Activated gamma-delta T cell (primary cell): ENCODE measurements around the gene SMC1B.
"Not testable (repeated sequence)": the region's sequence is repeated elsewhere in the genome, so short reads cannot be mapped to it uniquely, and the experiment has no call there.

Experiments
- DNase-seq: peaks from one replicate; lab custom pipeline; 2025; lab: John Stamatoyannopoulos, UW

Gene SMC1B

DNA sequence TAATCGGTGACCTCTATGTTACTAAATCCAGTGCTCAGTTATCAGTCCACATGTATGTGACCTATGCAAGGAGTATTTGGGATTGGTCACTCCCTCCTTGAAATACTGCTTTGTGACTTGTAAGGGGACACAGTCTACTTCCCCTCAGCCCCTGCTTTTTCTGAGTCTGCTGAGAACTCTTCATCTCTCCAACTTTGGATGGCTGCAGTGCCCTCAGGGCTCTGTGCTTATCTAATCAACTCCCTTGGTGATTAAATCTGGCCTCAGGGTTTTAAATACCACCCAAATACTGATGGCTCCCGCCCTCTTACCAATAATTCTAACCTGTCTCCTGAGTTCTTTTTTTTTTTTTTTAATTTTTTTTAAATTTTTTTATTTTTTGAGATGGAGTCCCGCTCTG, 63.5 kb downstream of the SMC1B start:
- no peak for DNase-seq

DNA sequence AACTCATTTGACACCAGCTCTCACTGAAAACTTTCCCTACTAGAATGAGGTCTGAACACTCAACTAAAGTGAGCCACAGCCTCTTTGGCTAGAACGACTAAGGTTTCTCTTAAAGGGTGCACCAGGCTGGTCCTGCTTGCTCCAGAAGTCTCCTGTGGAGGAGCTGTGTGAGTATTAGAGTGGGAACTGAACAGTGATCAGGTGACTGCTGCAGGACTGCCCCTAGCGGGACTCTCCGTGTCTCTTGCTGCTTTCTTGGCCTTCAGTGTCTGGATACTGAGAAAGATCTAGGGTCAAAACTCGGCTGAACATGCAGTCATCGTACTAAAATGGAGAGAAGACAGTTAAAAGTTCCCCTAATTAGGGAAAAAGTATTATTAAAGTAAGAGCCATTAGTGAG, 69.1 kb downstream of the SMC1B start:
- no peak for DNase-seq

DNA sequence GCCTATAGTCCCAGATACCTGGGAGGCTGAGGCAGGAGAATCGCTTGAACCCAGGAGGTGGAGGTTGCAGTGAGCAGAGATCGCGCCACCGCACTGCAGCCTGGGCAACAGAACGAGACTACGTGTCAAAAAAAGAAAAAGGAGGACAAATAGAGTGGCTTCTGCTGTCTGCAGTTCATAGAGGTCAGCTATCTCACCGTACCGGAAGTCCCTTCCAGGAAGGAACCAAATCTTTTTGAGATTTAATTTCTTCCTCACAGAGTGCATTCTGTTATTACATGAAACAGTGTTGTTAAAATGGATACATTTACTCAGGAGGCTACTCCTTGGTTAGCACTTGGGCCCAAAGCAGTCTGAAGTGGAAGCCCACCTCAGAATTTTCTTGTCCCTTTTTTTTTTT, 70.3 kb downstream of the SMC1B start:
- DNase-seq: no peak

DNA sequence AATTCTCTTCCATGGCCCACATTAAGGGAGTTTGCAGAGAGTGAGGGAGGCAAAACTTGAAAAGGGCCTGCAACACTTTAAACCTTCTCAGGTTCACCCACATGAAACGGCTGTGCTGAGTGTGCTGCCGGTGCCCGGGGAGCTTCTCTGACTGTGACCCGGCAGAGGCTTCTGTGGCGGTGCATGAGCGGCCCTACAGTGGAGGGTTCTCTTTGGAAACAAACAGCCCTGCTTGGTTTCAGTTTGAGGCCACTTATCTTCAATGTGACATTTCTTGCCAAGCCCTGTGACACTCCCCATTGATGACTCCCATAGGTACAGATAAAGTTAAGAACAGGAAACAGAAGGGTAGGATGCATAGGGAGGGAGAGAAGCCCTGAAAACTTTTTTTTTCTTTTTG, 71.9 kb downstream of the SMC1B start:
- no peak for DNase-seq

DNA sequence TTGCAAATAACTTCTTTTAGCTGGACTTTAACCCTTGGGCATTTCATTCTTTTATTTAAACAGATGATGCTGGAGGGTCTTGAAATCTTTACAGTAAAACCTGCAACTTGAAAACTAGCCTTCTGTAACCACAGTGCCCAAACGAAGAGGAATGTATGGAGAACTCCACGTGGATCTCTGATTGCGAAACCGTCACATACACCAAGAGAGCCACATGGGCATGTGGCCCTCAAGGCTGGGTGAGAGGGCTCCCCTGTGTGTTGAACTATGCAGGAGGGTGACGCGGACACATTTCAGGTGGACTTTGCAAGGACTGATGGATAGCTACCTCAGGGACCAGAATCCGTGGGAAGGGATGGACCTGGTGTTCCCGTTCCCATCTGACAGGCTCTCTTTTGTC, 73.1 kb downstream of the SMC1B start:
- DNase-seq: no peak

DNA sequence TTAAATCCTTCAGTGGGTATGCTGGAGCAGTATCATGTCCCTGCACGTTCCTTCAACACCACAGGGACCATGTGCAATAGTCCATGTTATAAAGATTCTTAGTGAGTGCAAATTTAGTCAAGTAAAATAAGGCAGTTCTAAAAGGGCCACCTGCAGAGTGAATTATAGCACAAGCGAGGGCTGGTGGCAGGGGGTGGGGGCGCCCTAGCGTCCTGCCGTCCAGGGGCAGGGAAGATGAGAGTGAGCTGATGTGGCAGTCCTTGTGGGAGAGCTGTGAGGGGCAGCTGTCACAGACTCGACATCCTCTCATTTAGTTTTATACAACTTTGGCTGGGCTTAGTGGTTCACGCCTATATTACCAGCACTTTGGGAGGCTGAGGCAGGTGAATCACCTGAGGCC, 74.6 kb downstream of the SMC1B start:
- DNase-seq: no peak

DNA sequence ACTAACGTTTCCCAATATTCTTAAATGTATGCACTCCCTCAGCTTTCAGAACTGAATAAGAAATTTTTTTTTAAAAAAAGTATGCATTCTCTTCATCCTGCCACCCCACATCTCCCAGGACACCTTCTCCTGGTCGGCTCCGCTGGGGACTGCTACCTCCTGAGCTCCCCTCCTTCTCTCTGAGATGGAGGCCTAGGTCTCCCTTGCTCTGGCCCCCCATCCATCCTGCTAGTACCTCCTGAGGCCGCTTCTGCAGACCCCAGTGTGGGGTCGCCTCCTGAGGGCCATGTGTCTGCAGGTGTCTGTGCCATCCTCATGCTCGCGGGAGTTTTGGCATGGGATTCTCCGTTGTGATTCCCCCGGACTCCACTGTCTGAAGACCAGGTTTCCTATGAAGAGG, 75.9 kb downstream of the SMC1B start:
- DNase-seq: no peak

DNA sequence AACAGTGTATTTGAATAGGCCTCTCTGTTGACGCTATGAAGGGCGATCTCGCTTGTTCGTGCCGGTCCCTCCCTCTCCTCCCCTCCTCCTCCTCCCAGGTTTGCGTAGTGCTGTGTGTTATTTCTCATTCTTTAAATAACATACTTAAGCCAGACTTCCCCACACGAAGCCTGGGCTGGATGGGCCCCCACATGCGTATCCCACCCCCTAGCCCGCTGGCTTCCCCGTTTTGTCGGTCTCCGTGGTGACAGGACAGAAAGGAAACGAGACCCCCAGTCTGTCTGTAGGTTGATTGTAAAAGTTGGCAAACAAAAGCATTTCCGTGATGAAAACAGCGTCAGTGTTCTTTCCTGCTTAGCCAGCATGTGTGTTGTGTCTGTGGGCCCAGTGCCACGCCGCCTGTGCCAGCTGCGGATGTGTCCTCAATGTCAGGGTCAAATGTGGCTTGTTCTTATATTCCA, 76.4 kb downstream of the SMC1B start:
- no peak for DNase-seq

DNA sequence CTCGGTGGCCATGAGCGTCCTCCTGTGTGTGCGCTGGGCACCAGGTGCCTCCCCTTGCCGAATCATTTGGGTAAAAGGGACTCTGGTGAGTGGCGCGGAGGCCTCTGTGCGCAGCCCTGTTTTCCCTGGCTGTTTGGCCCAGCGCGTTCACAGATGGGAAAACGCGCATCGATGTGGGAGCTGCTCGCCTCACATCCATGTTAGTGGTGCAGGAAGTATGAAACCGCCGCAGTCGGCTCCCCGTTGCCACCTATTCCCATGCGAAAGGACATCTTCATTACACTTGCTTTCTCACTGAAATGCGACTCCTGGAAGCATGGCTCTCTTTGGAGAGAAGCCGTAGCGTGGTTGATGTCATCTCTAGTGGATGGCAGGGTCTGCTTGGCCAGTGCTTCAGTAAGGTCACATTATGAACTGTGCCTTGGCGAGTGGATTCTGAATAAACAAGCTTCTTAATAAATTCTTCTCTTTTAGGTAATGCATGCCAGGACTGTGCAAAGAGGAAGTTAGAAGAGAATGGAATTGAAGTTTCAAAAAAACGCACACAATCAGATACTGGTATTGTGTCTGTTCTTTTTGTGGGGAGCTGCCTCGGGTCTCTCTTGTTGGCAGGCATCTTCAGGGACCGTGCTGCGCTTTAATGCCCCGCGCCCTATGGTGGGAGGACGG, 77.4 kb downstream of the SMC1B start:
- DNase-seq: no peak

DNA sequence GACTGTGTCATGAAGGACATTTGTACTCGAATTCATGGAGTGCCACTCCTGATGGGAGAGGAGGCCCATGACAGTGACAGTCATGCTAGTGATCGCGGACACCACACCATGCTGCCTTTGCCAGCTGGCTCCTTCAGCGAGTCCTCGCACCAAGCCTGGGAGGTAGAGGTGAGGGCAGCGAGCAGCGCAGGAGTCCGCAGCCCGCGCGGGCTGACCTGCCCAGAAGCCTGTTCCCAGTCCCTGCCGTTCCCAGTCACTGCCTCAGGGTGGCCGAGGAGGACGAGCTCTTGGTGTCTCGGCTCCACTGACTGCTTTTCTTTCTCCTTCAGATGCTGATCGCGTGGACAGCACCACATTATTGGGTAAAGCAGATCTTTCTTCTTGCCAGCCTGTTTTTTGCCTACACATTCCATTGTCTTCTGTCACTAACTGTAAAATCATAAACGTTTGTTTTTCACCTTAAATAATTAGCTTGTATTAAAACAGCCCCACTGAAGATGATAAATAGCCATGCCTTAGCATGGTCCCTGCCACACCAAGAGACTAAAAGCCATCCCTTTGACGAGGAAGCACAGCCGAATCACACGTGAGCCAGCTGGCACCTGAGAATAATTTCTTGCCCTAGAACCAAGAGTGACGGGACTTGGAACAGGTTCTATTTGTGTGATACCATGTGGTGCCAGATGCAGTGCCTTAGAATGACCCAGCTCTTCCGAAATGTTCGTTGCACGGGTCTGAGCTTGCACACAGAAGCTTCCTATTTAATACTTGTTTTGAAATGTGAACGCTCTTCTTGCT, 78.2 kb downstream of the SMC1B start:
- no peak for DNase-seq

DNA sequence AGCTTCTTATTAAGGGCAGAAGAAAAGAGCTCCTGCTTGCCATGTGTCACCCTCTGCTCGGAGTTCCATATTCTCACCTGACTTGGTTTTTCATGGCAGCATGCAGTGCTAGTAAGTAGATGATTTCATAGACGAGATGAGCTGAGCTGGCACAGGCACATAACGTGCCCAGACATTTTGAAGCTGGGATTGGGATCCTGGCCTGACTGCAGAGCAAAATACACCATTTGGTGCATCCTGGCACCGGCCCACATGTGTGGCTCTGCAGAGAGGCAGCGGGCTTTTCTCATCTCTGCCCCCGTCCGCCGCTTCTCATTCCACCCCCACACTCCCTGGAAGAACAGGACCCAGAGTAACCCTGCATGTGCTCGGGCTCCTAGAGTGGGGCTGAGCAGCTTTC, 78.9 kb downstream of the SMC1B start:
- DNase-seq: no peak

DNA sequence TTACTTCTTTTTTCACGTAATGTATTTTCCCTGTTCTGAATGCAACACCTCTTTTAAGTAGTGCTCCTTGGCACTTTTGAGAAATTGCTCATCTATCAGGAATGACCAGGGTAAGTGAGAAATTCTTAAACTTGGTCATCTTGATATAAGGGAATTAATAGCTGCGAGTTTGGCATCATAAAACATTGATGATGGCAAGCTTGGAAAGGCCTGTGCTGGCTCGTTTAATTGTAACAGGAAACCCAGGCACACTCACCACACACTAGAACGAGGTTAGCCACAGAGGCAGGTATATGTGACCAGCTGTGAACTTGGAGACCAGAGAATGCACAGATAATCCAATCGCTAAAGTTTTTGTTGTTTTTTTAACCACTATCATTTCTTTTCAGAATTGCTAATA, 79.3 kb downstream of the SMC1B start:
- no peak for DNase-seq

DNA sequence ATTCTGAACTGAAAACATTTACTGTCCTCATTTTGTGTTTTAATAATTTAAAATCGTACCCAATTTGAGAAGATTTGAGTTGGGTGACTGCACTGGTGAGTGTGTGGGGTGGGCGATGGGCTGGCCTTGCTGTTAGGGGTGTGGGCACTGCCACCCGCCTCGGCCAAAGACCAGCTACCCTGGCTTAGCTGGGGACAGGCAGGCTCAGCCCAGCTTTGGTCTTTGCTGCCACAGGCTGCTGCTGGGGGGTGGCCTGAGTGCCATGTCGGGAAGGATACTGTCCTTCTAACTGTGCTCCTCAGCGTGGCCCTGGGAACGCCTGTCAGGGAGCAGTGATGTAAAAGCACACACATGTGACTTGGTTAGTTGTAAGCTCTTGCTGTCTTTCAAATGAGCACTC, 81.4 kb downstream of the SMC1B start:
- no peak for DNase-seq

DNA sequence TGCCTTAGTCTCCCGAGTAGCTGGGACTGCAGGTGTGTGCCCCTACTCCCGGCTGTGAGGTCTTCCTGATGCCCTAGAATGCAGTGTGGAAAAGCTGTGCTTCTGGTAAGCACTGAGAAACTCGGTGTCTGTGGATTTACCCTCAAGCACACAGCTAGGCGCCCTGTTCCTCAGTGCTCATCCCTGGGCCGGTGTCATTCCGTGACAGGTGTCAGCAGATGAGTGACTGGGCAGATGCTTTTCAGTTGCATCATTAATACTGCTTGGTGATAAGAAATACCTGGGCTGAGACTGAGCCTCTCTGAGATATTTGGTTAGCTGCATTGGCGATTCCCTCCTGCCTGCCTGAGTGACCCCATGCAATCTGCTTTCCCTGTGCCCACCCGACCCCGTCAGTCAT, 81.9 kb downstream of the SMC1B start:
- DNase-seq: no peak

DNA sequence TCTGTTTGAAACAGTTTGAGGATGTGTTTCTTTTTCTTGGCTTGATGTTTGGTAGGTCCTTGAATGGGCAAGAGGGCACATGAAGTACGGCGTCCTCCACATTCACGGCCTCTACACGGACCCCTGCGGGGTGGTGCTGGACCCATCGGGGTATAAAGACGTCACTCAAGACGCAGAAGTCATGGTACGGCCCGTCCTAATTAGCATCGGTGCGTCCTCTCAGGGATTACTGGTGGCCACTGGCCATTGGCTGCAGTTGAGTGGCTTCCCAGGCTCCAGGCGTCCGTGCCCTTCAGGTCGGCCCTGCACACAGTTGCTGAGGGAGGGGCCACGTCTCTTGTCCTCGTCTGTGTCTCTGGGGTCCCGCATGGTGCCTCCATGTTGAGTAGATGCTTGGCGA, 82.9 kb downstream of the SMC1B start:
- DNase-seq: no peak

DNA sequence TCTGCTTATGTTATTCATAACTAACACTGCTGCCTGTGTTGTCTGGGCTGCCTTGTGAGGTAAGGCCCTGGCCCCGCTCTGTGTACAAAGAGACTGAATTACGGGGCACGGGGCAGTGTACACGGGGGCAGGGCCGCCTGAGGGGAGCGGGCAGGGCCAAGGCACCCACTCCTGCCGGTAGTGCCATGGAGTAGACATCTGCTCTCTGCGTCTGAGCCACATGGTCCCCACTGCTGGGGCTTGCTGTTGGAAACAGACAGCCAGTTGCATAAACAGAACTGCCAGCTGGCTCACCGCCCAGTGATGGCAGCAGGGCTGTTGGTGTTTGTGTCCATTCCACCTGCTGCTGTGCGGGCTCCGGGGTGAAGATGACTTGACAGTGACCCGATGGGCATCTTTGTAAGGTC, 83.9 kb downstream of the SMC1B start:
- no peak for DNase-seq

DNA sequence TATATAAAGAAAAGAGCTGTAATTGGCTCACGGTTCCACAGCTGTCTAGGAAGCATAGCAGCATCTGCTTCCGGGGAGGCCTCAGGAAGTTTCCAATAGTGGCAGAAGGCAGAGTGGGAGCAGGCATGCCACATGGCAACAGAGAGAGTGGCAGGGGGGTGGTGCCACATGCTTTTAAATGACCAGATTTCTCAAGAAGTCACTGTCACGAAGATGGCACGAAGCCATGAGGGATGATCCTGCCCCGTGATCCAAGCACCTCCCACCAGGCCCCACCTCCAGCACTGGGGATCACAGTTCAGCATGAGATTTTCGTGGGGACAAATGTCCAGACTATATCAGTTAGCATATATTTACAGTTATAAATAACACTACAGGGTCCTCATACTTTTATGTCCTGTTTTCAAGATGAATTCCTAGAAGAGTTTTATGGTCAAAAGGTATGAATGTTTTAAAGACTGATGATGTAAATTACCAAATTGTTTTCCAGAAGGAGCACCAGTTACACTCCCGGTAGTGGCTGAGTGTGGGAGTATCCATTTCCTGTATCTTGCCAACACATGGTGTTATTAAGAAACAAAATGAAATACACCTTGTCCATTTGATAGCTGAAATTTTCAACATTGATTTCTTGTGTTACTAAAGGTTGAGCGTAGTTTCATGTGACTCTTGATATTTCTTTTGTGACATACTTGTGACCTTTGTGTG, 84.4 kb downstream of the SMC1B start:
- DNase-seq: no peak

DNA sequence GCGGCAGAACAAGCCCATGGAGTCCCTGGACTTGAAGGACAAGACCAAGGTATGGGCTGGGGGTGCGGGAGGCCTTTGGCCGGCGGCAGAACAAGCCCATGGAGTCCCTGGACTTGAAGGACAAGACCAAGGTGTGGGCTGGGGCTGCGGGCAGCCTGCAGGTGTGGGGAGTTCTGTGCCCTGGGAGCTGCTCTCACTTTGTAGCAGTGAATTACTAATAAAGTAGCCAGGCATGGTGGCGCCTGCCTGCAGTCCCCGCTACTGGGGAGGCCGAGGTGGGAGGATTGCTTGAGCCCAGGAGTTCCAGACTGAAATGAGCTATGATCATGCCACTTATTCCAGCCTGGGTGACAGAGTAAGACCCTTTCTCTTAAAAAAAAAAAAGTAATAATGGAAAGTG, 85.1 kb downstream of the SMC1B start:
- not testable (repeated sequence) for DNase-seq

DNA sequence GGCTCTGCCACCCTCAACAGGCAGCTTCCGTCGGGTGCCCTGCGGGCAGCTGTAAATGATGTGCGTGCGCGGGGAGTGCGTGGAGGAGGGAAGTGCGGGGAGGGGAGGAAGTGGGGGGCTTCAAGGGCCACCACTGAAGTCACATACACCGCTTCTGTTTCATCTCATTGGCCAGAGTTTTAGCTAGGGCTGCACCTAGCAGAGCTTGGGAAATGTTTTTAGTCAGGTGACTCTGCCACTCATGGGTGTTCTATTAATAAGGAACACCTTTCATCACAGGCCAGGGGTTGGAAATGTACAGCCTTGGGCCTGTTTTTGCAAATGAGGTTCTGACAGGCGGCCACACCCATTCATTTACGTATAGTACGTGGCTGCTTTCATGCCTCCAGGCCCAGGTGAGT, 89.1 kb downstream of the SMC1B start:
- DNase-seq: no peak

DNA sequence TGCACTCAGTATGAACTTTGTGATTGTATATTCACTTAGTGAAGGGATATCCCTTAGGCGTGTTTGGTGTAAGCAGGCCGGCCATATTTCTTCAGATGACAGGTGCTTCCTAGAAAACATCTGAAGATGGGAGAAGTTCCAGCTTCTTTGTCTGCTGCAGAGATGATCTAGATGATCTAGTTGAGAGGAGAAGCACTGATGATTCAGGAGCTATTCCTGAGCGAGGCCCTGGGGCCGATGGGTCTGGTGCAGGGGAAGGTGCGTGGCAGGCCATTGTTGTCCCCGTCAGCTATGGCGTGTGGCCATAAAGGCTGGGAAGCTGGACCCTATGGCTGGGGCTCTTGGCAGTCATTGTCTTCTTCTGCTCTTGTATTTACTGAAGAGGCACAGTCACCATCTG, 89.7 kb downstream of the SMC1B start:
- no peak for DNase-seq

DNA sequence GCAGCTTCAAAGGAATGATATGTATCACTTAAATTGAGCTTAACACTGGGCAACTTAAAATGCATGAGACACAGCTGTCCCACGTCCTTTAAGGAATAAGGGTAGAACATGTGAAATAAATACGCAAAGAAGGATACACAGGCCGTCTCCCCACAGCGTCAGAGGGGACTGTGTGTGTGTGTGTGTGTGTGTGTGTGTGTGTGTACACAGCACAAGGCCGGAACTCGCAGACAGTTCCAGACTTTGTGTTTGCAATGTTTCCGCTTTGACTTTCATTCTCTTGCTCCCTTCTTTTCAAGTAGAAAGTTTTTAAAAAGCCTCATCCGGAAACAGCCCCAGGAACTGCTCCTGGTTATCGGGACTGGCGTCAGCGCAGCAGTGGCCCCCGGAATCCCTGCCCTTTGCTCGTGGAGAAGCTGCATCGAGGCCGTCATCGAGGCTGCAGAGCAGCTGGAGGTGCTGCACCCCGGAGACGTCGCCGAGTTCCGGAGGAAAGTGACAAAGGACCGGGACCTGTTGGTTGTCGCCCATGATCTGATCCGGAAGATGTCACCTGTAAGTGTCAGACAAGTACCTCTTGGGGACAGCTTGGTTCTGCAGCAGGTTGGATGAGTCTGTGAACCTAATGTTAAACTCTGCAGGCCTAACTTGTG, 90.4 kb downstream of the SMC1B start:
- DNase-seq: no peak

DNA sequence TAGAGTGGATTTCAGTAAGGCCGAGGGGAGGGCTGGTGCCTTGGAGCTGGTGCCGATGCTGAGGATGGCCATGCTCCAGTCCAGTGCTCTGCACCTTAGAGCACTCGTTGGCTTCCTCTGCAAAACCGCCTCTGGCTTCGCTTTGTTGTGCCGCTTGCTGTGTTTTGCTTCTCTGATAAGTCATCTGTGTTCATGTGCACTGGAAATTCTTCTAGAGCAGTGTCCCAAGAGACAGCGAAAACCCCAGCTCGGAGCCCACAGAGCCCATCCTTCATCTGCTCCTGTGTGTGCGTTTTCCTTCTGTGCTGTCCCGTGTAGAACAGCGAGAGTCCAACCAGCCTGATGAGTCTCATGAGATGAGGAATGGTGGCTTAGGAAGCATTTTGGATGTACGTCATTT, 91.6 kb downstream of the SMC1B start:
- no peak for DNase-seq
